K562 (cell line): ENCODE measurements around the gene RRAD. TPM values are rescaled to one million over a fixed set of nuclear protein-coding genes. Genes with fewer than 3 reads are reported as not detected.

Experiments used
- CBFB ChIP-seq: sonication (generic); formaldehyde crosslinking; IDR thresholded peaks from 2 replicates; pipeline ENCODE4 v1.4.0; 2020; ENCODE audit warnings: mild to moderate bottlenecking, missing genetic modification reagents
- ETV5 ChIP-seq: sonication (generic); formaldehyde crosslinking; IDR thresholded peaks from 2 replicates; pipeline ENCODE4 v1.4.0; 2020; ENCODE audit warnings: low read depth, mild to moderate bottlenecking, missing genetic modification reagents
- FIP1L1 ChIP-seq: fragments of 200-400 bp; formaldehyde crosslinking; IDR thresholded peaks from 2 replicates; pipeline ENCODE4 v1.6.1; 2018; ENCODE audit warnings: mild to moderate bottlenecking, low read depth, low read length; ENCODE audit not compliant: poor library complexity, severe bottlenecking
- HIVEP1 ChIP-seq: fragments of 250-450 bp; sonication (Bioruptor Pico); IDR thresholded peaks from 2 replicates; pipeline ENCODE4 v1.4.0; 2020; ENCODE audit warnings: mild to moderate bottlenecking
- KDM5B ChIP-seq: fragments of 200-600 bp; sonication (generic); IDR thresholded peaks from 2 replicates; pipeline ENCODE4 v1.6.1; 2012; ENCODE audit warnings: low read depth, mild to moderate bottlenecking, moderate library complexity, low read length, control low read depth, inconsistent platforms; ENCODE audit not compliant: insufficient replicate concordance
- POLR2G ChIP-seq: fragments of 200-400 bp; formaldehyde crosslinking; IDR thresholded peaks from 2 replicates; pipeline ENCODE4 v1.6.1; 2017; ENCODE audit warnings: low read depth, mild to moderate bottlenecking, antibody characterized with exemption, low read length, moderate library complexity
- TEAD2 ChIP-seq: fragments of 450-650 bp; IDR thresholded peaks from 2 replicates; pipeline ENCODE4 v1.6.1; 2016; ENCODE audit warnings: missing genetic modification characterization, control low read depth, missing compliant biosample characterization
- polyA plus RNA-seq, 8 experiments: library from polyadenylated mRNA; depleted of rRNA in 4 of 8; stranded (reverse) in 5 of 8; unstranded in 3 of 8; fragments of >200 nt; fragmentation: Nextera tagmentation in 2 of 8; fragmentation: Illumina TruSeq in 1 of 8; extraction: Ambion mirVana in 2 of 8; extraction: Trizol in 1 of 8; gene quantifications; 2 replicates each; pipeline versions ENCODE4 v1.2.1 to v1.2.3, GENCODE V29; 2011 to 2014; ENCODE audit warnings: inconsistent platforms in 1 of 8, missing spikeins in 1 of 8
- total RNA-seq, 7 experiments: library from RNA; depleted of rRNA in 6 of 7; stranded (reverse); fragments of >200 nt in 6 of 7; fragmentation: Illumina TruSeq in 2 of 7; extraction: Trizol in 2 of 7; gene quantifications; 2 replicates each; pipeline versions ENCODE4 v1.2.1 to v1.2.3, GENCODE V29; 2011 to 2021; ENCODE audit warnings: low replicate concordance in 1 of 7
- TF ChIP-seq, protein P1 (sequence below): sonication (generic); formaldehyde crosslinking; IDR thresholded peaks from 2 replicates; pipeline ENCODE4 v1.9.0; 2022; ENCODE audit warnings: mild to moderate bottlenecking, missing genetic modification reagents
- TF ChIP-seq, protein P2 (sequence below), 2 experiments: IDR thresholded peaks; 2 replicates each; pipeline ENCODE4 v1.6.1; 2011; ENCODE audit warnings: borderline replicate concordance in 1 of 2, control low read depth in 1 of 2, low read depth in 1 of 2, low read length in 1 of 2, mild to moderate bottlenecking in 1 of 2, mixed read lengths in 1 of 2, moderate library complexity in 1 of 2; ENCODE audit not compliant: insufficient read depth in 1 of 2, insufficient read length in 1 of 2, poor library complexity in 1 of 2, severe bottlenecking in 1 of 2; ENCODE audit errors: extremely low read depth in 1 of 2
- TF ChIP-seq, protein P3 (sequence below): sonication (generic); formaldehyde crosslinking; IDR thresholded peaks from 2 replicates; pipeline ENCODE4 v1.8.0; 2022; ENCODE audit warnings: mild to moderate bottlenecking, missing genetic modification reagents

Gene RRAD
- total and polyA plus RNA-seq, 9 of the 15 experiments (the other 6 are each of a cell fraction or from before 2014, with no cell fraction given), result 0.09 to 0.20 (median 0.13) TPM; not detected in 5

DNA sequence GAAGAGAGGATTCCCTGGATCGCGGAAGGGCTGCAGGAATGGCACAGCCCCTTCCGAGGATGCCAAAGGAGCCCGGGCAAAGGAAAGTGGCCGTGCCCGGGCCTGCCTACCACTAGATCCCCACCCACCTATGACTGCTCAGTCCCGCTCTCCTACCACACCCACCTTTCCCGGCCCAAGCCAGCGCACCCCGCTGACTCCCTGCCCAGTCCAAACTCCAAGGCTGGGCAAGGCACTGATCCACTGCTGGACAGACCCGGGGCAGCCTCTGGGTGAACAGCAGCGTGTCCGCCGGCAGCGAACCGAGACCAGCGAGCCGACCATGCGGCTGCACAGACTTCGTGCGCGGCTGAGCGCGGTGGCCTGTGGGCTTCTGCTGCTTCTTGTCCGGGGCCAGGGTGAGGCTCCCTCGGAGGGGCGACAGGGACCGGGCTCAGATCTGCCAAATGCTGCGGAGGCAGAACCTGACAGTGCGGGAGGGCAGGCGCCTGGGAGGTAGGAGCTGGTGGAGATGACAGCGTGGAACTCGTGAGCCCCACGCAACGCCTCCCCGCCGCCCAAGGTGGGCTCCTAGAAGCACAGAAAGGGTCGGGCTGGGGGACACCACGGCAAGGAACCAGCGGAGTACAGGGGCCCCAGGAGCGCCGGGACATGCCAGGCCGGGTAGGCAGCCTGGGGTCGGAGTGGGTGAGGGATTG lies 10.1 kb upstream of the RRAD start, which contains the start of gene CES2 (continued):
- TF ChIP-seq POLR2G (0 out of 2 replicates have a peak, but pooled peaks have one; percentile 53), KDM5B (peak; percentile 26), CBFB (CRISPR knock-in tag) (peak; percentile 74; the same call in 1 of the 2 replicates), TEAD2 (no peak), FIP1L1 (peak; percentile 43), ETV5 (CRISPR knock-in tag) (peak; percentile 29; the same call in 1 of the 2 replicates), HIVEP1 (CRISPR knock-in tag) (no peak)
- TF ChIP-seq, protein P1, sequence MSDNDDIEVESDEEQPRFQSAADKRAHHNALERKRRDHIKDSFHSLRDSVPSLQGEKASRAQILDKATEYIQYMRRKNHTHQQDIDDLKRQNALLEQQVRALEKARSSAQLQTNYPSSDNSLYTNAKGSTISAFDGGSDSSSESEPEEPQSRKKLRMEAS (CRISPR knock-in tag), result peak; percentile 91
- TF ChIP-seq, protein P2, sequence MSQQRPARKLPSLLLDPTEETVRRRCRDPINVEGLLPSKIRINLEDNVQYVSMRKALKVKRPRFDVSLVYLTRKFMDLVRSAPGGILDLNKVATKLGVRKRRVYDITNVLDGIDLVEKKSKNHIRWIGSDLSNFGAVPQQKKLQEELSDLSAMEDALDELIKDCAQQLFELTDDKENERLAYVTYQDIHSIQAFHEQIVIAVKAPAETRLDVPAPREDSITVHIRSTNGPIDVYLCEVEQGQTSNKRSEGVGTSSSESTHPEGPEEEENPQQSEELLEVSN (IDR thresholded peaks at IDR 0.05; ENCODE audit: borderline replicate concordance in 1 of 2, extremely low read depth in 1 of 2, insufficient read depth in 1 of 2, insufficient read length in 1 of 2, low read depth in 1 of 2, low read length in 1 of 2, poor library complexity in 1 of 2, severe bottlenecking in 1 of 2), result peak; percentile 23 to 69
- TF ChIP-seq, protein P3, sequence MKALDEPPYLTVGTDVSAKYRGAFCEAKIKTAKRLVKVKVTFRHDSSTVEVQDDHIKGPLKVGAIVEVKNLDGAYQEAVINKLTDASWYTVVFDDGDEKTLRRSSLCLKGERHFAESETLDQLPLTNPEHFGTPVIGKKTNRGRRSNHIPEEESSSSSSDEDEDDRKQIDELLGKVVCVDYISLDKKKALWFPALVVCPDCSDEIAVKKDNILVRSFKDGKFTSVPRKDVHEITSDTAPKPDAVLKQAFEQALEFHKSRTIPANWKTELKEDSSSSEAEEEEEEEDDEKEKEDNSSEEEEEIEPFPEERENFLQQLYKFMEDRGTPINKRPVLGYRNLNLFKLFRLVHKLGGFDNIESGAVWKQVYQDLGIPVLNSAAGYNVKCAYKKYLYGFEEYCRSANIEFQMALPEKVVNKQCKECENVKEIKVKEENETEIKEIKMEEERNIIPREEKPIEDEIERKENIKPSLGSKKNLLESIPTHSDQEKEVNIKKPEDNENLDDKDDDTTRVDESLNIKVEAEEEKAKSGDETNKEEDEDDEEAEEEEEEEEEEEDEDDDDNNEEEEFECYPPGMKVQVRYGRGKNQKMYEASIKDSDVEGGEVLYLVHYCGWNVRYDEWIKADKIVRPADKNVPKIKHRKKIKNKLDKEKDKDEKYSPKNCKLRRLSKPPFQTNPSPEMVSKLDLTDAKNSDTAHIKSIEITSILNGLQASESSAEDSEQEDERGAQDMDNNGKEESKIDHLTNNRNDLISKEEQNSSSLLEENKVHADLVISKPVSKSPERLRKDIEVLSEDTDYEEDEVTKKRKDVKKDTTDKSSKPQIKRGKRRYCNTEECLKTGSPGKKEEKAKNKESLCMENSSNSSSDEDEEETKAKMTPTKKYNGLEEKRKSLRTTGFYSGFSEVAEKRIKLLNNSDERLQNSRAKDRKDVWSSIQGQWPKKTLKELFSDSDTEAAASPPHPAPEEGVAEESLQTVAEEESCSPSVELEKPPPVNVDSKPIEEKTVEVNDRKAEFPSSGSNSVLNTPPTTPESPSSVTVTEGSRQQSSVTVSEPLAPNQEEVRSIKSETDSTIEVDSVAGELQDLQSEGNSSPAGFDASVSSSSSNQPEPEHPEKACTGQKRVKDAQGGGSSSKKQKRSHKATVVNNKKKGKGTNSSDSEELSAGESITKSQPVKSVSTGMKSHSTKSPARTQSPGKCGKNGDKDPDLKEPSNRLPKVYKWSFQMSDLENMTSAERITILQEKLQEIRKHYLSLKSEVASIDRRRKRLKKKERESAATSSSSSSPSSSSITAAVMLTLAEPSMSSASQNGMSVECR (CRISPR knock-in tag), result peak; percentile 37; the same call in 1 of the 2 replicates
- TF ChIP-seq, all 486 proteins: peak for 11
